Gastrocnemius medialis (tissue), 4 donors: ENCODE data around the gene LMF2.

Experiments used
- POLR2A ChIP-seq, 2 donors: fragments of 450-650 bp; IDR thresholded peaks; one replicate each; pipeline ENCODE4 v1.6.1; 2017; ENCODE audit warnings: antibody characterized with exemption in 2 of 2, mild to moderate bottlenecking in 2 of 2, moderate library complexity in 2 of 2
- TF ChIP-seq, protein P1 (sequence below), 5 experiments: fragments of 450-650 bp in 3 of 5; fragments of 200-600 bp in 2 of 5; sonication (generic) in 2 of 5; IDR thresholded peaks in 4 of 5; conservative IDR thresholded peaks in 1 of 5; 1 replicate in 4 of 5; 2 replicates in 1 of 5; pipeline ENCODE4 v1.5.1; 2016 to 2019; ENCODE audit warnings: antibody characterized with exemption in 5 of 5, mild to moderate bottlenecking in 3 of 5, moderate library complexity in 3 of 5

DNA sequence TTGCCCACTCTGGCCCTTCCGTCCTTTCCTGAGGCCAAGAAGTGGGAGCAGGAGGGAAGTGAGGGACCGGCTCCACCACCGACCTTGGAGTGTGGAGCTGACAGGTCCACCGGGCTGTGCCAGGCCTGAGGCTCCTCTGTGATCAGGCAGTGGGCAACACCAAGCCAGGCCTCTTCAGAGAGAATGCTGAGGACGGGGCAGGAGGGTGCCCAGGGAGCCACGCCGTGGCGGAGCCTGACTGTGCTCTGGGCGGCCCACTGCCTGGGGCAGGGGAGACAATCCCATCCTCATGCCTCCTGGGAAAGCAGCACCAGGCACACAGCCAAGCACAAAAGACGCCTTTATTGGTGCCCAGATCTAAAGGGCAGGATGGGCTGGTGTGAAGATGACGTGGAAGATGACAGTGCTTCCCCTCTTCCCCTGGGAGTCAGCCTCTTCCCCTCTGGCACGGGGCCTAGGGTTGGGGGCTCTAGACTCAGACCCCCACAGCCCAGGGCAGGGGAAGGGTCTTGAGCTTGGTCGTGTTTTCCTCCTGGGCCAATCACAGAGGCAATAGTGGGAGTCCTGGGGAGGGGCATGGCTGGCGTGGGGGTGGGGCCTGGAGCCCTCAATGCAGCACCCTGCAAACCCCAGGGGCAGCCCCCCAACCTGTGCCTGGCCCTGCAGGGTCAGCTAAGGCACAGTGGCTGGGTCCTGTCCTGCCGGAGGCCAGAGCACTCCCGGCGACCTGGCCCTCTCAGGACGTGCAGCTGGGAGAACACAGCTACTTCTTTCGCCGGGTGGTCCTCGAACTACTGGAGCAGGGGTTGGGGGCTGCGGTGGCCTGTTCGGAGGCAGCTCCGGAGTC lies 4.7 kb downstream of the LMF2 start:
- no peak for TF ChIP-seq POLR2A (IDR thresholded peaks at IDR 0.05)
- TF ChIP-seq, protein P1, sequence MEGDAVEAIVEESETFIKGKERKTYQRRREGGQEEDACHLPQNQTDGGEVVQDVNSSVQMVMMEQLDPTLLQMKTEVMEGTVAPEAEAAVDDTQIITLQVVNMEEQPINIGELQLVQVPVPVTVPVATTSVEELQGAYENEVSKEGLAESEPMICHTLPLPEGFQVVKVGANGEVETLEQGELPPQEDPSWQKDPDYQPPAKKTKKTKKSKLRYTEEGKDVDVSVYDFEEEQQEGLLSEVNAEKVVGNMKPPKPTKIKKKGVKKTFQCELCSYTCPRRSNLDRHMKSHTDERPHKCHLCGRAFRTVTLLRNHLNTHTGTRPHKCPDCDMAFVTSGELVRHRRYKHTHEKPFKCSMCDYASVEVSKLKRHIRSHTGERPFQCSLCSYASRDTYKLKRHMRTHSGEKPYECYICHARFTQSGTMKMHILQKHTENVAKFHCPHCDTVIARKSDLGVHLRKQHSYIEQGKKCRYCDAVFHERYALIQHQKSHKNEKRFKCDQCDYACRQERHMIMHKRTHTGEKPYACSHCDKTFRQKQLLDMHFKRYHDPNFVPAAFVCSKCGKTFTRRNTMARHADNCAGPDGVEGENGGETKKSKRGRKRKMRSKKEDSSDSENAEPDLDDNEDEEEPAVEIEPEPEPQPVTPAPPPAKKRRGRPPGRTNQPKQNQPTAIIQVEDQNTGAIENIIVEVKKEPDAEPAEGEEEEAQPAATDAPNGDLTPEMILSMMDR (IDR thresholded peaks at IDR 0.05 in 4 of 5, conservative IDR thresholded peaks at IDR 0.05 in 1 of 5), result no peak
